ENCODE results near the gene VRK3.
A peak's percentile ranks its signal among the peaks of the same experiment; 100 is the strongest.
"Not testable (repeated sequence)": the region's sequence is repeated elsewhere in the genome, so short reads cannot be mapped to it uniquely, and the experiment has no call there.

VRK3 gene

DNA sequence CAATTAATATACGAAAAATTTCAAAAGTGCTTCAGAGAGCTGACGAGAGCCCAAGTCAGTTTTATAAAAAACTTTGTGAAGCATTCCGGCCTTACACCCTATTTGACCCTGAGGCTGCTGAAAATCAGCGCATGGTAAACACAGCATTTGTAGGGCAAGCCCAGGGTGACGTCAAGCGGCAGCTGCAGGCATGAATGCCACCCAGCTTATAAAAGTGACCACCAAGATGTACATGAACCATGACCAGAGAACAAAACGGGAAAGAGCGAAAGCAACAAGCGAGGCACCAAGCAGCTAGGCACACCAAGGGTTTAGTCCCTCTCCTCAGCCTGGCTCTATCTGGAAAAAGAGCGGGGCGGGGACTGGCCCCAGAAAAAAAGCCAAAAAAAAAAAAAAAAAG, 70.2 kb downstream of the VRK3 start:
- DNase-seq (ENCODE audit: low spot score) = no peak

DNA sequence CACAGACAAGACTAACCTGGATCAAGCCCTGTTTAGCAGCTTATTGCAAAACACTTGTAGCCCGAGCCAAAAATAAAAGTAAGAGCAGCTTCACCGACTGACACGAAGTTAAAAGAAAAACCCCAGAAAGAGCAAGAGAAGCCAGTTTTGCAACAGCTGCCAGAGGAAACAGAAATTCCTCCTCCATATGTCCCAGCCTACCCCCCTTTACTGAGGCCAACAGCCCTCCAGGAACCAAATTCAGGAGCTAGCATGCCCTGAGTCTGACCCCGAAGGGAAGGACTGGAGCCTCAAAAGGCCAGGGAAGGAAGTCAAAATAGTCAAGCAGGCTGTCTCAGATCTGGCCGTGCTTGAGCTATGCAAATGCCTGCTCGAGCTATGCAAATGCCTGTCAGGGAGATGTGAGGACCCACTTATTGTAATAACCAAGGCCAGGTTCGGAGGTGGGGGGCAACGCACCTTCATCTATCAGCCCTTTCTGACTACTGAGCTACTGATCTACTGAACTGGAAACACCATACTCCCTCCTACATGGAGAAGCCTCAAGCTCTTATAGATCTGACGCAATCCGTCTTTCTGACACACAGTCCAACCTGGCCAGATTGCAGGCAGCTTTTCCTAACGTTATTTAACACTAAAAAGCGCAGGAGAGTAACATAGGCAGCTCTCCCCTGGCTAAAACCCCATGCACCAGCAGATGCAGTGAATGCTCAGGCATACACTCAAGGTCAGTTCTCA, 70.9 kb downstream of the VRK3 start:
- no peak for DNase-seq (ENCODE audit: low spot score)

DNA sequence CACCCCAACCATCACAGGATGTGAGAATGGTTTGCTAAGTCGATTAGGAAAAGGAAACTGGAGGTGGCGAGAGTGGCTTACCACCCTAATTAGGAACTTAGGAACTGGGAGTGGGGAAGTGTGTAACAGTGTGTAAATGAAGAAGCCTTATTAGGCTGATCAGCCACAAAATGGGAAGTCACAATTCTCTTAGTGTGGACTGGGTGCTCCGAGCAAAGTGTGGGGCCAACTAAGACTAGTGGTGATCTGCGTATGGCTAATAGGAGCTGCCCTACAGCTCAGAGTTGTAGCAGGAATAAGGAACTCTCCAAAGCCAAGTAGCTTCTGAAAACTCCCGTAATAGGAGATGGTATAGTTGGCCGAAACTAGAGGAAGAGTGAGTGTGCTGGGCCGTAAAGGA, 71.8 kb downstream of the VRK3 start:
- DNase-seq (ENCODE audit: low spot score) = no peak

- DNase-seq (ENCODE audit: low spot score) = no peak
These were observed 72.3 kb downstream of the VRK3 start for GRCh38 chr19:49952906-49953305.

- DNase-seq (ENCODE audit: low spot score) = no peak
These were observed 72.7 kb downstream of the VRK3 start for GRCh38 chr19:49952479-49952836.

- DNase-seq (ENCODE audit: low spot score) = no peak
These were observed 73.2 kb downstream of the VRK3 start for GRCh38 chr19:49951806-49952478.

- DNase-seq (ENCODE audit: low spot score) = no peak
These were observed 74.1 kb downstream of the VRK3 start for GRCh38 chr19:49950956-49951526.

DNA sequence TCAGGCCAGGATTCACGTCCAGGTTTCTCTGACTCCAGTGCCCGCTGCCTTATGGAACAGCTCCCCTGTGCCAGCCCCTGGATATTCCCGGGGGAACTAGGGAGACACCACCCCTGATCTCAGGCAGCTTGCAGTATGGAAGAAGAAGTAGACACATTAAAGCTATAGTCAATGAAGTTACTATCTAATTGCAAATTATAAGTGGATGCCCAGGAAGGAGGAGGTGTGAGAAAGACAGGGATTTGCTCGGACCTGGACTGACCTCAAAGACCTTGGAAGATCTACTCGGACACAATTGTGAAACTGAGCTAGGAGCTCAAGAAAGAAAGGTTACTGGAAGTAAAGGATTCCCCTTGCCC, 74.6 kb downstream of the VRK3 start:
- DNase-seq (ENCODE audit: low spot score) = no peak

DNA sequence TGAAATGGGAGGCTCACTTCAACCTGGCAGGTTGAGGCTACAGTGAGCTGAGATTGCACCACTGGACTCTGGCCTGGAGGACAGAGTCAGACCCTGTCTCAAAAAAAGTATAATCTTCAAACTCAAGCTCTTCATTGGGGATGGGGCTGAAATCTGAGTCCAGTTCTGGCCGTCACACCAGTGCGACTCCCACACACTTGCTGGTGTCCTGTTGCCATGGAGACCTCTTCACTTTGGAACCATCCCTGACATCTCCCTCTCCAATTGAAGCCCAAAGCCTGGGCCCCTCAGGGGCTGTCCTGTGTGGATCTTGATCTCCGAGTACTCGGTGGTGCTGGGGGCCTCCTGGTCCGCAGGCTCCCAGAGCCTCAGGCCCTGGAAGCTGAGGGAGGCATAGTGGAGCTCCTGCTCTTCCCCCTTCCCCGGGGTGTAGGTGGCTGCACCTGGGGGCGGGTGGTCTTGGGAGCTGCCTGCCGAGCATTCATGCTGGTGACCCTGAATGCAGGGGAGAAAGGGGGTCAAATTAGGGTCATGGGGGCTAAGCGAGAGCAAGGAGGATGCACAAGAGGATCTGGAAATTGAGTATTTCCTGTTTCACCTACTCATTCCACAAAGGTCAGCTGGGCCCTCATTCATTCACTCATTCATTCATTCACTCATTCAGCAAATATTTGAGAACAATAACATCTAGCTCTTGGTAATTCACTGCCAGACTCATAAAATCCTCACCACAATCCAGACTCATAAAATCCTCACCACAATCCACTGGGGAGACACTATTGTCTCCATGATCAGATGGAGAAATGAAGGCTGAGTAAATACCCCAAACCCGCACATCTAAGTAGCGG, 75.2 kb downstream of the VRK3 start:
- DNase-seq (ENCODE audit: low spot score) = no peak

DNA sequence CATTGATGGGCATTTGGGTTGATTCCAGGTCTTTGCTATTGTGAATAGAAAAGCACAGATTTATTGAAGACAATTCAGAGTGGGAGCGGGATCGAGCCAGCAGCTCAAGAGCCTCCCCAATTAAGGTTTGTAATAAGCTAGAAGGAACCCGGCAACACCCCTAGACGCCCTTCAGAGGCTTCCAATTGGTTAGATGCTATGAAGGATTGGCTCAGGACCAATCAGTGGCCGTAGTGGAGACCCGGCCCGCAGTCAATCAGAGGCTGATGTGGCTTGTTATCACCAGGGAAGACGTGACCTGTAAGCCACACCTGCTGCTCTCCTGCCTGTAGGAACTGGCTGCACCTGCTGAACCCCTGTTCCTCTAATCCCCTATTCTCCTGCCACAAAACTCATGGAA, 78.8 kb downstream of the VRK3 start:
- no peak for DNase-seq (ENCODE audit: low spot score)

- DNase-seq (ENCODE audit: low spot score) = not testable (repeated sequence)
These were observed 80.6 kb downstream of the VRK3 start for GRCh38 chr19:49944567-49944966.

GRCh38 chr19:49940482-49940791, 84.7 kb downstream of the VRK3 start:
- DNase-seq (ENCODE audit: low spot score) = no peak

DNA sequence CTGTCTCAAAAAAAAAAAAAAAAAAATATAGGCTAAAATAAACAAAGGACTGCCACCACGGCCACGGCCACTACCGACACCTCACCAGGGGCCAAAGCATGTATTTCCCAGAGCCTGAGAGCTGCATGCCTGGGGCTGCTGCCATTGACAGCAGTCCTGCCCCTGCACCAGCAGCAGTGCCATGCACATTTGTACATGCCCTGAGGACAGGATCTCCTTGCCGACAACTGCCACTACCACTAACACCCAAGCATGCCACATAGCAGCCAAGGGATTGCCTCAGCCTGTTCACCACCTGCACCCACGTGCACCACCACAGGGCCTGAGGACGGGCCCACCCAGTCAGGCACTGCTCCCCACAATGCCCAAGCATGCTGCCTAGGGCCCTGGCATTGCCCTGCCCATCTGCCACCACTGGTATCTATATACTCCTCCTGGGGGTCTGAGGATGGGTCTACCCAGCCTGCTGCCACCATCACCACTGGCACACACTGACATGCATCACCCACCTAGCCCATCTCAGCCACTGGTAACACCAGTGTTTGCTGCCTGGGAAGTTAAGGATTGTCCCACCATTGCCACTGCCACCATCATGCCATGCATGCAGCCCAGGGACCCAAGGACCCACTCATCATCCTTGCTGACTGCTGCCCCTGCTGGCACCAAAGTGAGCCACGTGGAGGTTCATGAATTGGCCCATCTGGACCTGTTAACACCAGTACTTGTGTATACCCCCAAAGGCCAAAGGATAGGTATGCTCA, 85.3 kb downstream of the VRK3 start:
- no peak for DNase-seq (ENCODE audit: low spot score)

DNA sequence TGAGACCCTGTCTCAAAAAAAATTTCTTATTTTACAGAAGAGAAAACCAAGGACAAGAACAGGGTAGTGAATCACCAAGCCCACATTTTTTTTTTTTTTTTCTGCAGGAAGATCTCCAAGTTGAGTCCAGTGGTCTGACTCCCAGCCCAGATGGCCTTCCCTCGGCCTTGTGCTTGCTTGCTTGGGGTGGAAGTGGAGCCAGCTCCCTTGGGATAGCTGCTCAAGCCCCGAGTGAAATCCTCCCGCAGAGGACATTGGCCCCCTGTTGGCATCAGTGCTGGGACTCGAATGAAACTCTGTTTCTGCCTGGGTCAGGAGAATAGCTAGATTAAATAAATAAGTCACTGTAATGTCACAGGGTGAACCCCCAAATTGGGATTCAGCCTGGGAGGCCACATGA, 86.5 kb downstream of the VRK3 start:
- no peak for DNase-seq (ENCODE audit: low spot score)

DNA sequence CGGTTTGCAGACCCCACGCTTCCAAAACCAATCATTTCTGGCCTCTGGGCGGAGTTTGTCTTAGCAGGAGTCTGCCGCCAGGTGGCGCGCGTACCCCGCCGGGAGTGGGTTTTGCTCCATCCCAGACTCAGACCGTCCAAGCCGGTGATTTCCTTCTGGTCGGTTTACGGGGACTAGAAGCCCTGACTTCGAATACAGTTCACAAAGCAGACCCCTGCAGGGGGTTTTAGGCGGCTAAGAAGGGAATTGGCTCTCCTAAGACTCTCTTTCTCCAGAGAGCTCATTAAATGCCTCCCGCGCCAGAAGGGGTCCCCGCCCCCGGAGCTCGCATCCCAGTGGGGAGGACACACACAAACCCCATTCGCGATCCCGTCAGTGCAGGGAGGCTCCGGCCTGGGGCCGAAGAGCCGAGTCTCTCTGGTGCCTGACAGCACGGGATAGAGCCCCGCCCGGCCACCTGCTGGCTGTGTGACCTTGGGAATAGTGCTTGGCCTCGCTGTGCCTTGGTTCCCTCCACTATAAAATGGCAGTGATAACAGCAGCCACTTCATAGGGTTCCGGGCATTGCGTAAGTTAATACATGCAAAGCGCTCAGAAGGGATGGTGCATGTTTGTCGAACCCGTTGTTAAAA, 87.3 kb downstream of the VRK3 start:
- DNase-seq (ENCODE audit: low spot score) = peak; percentile 85

DNA sequence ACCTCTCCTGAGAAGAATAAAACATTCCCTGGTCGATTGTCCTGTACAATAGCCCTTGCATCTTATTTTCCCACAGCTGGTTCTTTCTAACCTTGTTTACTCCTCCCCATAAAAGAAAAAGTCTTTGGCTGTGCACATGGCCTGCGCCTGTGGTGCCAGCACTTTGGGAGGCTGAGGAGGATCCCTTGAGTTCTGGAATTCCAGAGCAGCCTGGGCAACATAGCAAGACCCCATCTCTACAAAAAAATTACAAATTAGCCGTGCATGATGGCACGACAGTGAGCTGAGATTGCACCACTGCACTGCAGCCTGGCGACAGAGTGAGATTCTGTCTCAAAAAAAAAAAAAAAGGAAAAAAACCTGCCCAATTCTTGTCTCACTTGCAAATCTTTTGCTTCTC, 88.6 kb downstream of the VRK3 start:
- DNase-seq (ENCODE audit: low spot score) = no peak

DNA sequence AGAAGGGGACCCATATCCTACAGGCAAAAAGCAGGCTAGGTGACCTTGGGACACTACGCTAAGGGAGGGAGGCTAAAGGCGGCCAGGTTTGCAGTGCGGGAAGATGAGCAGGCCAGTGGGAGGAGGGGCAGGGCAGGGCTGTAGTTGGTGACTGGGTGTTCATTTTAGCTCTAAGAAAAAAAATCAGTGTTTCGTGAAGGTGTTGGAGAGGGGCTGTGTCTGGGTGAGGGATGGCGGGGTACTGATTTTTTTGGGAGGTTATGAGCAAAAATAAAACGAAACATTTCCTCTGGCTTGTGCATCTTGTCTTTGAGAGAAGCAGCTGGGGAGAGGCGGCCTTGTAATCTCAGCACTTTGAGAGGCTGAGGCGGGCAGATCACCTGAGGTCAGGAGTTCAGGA, 91.5 kb downstream of the VRK3 start:
- DNase-seq (ENCODE audit: low spot score) = no peak

- DNase-seq (ENCODE audit: low spot score) = no peak
These were observed 92.4 kb downstream of the VRK3 start for GRCh38 chr19:49932731-49933131.

GRCh38 chr19:49932041-49932451, 93.1 kb downstream of the VRK3 start:
- DNase-seq (ENCODE audit: low spot score) = no peak

DNA sequence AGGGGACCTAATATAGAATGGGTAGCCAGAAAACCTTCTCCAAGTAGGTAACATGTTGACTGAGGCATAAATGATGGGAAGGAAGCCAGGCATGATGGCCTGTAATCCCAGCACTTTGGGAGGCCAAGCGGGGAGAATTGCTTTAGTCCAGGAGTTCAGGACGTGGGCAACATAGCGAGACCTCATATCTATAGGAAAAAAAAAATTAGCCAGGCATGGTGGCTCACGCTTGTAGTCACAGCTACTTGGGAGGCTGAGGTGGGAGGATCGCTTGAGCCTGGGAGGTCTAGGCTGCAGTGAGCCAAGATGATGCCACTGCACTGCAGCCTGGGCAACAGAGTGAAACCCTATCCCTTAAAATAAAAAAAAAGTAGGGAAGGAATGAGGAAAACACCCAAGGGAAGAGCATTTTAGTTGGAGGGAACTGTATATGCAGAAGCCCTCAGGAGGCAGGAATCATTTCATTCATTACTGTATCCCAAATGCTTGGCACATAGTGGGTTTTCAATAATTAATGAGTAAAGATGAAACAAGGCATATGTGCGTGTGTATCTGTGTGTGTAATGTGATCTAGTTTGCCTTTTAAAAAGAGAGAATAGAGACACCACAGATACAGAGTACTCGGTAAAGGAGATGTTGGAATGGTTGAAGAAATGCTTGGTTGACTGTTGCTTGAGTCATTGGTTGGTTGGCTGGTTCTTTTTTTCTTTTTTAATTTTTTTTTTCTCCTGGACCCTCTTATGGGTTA, 93.7 kb downstream of the VRK3 start:
- DNase-seq (ENCODE audit: low spot score) = no peak

GRCh38 chr19:49930483-49931011, 94.6 kb downstream of the VRK3 start:
- DNase-seq (ENCODE audit: low spot score) = no peak

Measured in AG20443 (cell line).